Measurements from ENCODE around the gene E2F3. TPM values are rescaled to one million over a fixed set of nuclear protein-coding genes. Genes with fewer than 3 reads are reported as not detected.

E2F3 gene
- total and polyA plus RNA-seq, 2 donors (not counting 3 experiments of a cell fraction or from before 2014, with no cell fraction given) = 8.6 to 22.0 TPM

DNA sequence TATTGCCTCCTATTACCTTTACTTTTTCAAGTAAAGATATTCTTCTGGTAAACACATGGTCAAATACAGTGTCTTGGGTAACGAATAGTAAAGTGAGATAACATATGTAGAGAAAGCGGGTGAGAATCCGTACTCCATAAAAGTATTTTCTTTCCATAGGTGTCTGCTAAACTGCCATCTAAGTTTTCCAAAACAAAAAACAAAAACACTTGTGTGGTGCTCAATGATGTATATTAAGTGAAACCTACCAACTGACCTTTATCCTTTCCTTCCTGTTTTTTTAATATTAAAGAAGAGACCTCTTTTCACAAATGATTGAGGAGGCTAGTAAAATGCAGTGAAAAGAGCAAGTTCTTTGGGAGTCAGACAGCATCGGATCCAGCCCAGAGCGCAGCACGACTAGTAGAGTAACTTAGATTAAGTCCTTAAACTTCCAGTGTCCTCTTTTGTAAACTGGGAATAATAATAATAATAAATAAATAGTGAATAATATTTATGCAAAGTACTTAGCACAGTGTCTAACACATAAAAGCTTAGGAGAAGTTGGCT, 132.1 kb downstream of the E2F3 start:
- Histone ChIP-seq H3K36me3 (ENCODE audit: control insufficient read depth in 2 of 2, extremely low read depth in 1 of 2, insufficient read depth in 2 of 2, low read length in 2 of 2) (no peaks in the 10 kb centered on the region), H2AFZ (ENCODE audit: low read depth, low read length) (peak overlapping the region; percentile 65), H3K9me1 (replicated peaks; ENCODE audit: control insufficient read depth, extremely low read depth, insufficient read depth, low read length) (no peaks in the 10 kb centered on the region), H3K9me3 (replicated peaks; ENCODE audit: control insufficient read depth, insufficient read depth, low read length) (no peaks in the 10 kb centered on the region), H3K4me1 (ENCODE audit: control insufficient read depth, extremely low read depth, insufficient read depth, low read length) (peaks cover 10% of the 10 kb centered on the region), H3K79me2 (ENCODE audit: control insufficient read depth, insufficient read depth, low read length) (peaks cover 35% of the 10 kb centered on the region), H3K4me2 (ENCODE audit: insufficient read depth, low read length) (peak overlapping the region; percentile 92), H3K27me3 (ENCODE audit: control insufficient read depth in 2 of 2, insufficient read depth in 2 of 2, low read length in 2 of 2) (no peaks in the 10 kb centered on the region), H3K4me3 (replicated peaks in 1 of 3; ENCODE audit: insufficient read depth in 1 of 3, low read depth in 1 of 3, low read length in 3 of 3) (peak overlapping the region in 2 of 3 experiments; percentile 90 to 99), H3K9ac (replicated peaks; ENCODE audit: extremely low read depth, insufficient read depth, low read length) (peak overlapping the region; percentile 87), H3K27ac (ENCODE audit: insufficient read depth, low read depth, low read length) (peak overlapping the region; percentile 77), H4K20me1 (replicated peaks; ENCODE audit: control insufficient read depth, extremely low read depth, insufficient read depth, low read length) (no peaks in the 10 kb centered on the region)
- FAIRE-seq (no peak), DNase-seq (ENCODE audit: low read depth, low spot score) (peak; percentile 10)
- intact Hi-C loops (cut with micrococcal nuclease) = no loop called here
- ChIA-PET CTCF (interaction anchor here (1.4 to 4.1 kb wide), 2 partner anchors 133 kb away, joined by 6 to 27 read pairs; partner anchors contain the start of gene E2F3), POLR2A (no interaction called here)
- TF ChIP-seq, protein P1, sequence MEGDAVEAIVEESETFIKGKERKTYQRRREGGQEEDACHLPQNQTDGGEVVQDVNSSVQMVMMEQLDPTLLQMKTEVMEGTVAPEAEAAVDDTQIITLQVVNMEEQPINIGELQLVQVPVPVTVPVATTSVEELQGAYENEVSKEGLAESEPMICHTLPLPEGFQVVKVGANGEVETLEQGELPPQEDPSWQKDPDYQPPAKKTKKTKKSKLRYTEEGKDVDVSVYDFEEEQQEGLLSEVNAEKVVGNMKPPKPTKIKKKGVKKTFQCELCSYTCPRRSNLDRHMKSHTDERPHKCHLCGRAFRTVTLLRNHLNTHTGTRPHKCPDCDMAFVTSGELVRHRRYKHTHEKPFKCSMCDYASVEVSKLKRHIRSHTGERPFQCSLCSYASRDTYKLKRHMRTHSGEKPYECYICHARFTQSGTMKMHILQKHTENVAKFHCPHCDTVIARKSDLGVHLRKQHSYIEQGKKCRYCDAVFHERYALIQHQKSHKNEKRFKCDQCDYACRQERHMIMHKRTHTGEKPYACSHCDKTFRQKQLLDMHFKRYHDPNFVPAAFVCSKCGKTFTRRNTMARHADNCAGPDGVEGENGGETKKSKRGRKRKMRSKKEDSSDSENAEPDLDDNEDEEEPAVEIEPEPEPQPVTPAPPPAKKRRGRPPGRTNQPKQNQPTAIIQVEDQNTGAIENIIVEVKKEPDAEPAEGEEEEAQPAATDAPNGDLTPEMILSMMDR (IDR thresholded peaks at IDR 0.05; ENCODE audit: extremely low read depth in 1 of 2, insufficient read depth in 1 of 2, low read depth in 1 of 2, low read length in 2 of 2) = no peak
- no peak for TF ChIP-seq GATA2 (IDR thresholded peaks at IDR 0.05; ENCODE audit: insufficient read depth, insufficient read length, low read depth, low read length)
- TF ChIP-seq JUN (IDR thresholded peaks at IDR 0.05; ENCODE audit: borderline replicate concordance, insufficient read depth, insufficient read length, low read depth) = no peak
- TF ChIP-seq EZH2 (IDR thresholded peaks at IDR 0.05; ENCODE audit: borderline replicate concordance, low read depth, low read length, severe bottlenecking) = no peak
- TSS peak; percentile 81 for BruUV-seq (replicated peaks)
- dilution Hi-C loops (cut with MboI; ENCODE audit: extremely low pct_ligation_motif_present, low sequenced_read_pairs) = no loop called here
